Measurements from ENCODE around the gene CACNA1A. TPM values are rescaled to one million over a fixed set of nuclear protein-coding genes. Genes with fewer than 3 reads are reported as not detected.

CACNA1A gene
- total and polyA plus RNA-seq, 2 of the 13 experiments (the other 11 are each of a cell fraction or from before 2014, with no cell fraction given): not detected

DNA sequence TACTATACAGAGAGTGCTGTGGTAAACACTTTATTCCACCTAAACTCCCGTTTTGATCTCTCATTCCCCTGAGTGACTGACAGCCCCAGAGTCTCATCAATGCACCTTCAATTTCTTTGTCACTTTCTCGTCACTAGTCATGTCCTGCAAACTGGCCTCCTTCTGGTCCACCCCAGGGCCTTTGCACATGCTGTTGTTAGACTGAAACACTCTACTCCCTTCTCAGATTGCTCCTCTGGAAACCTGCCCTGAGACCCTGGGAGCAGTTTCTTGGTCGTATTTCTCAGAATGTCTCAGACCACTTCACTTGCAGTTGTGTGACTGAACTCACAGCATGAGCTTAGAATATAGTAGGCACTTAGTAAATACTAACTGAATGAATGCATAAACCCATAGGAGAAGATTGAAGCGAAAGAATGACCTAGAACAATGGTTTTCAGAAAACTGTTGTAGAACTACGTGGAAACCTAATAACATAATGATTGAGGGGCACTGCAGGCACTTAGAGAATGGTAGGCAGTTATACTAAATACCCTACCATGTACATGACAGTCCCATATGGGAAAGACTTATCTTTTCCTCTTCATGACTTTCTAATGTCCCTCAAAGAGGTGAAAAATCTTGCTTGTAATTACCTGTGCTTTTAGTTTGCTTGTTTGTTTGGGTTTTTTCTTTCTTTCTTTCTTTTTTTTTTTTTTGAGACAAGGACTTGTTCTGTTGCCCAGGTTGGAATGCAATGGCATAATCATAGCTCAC lies 211.3 kb downstream of the CACNA1A start:
- in situ Hi-C loops (cut with HindIII; ENCODE audit: extremely low pct_ligation_motif_present, low pct_unique_long_range_greater_than_20kb): no loop called here
- Histone ChIP-seq H3K36me3 (replicated peaks in 1 of 2; ENCODE audit: control insufficient read depth in 1 of 2, insufficient read depth in 2 of 2, low read length in 2 of 2) (no peaks in the 10 kb centered on the region), H3K9me3 (ENCODE audit: low read length) (no peaks in the 10 kb centered on the region), H4K20me1 (ENCODE audit: insufficient read depth, low read length) (no peaks in the 10 kb centered on the region), H3K9ac (ENCODE audit: insufficient read depth, low read depth, low read length) (no peak overlapping the region), H3K4me1 (ENCODE audit: insufficient read depth, low read length) (no peaks in the 10 kb centered on the region), H3K27ac (ENCODE audit: extremely low read length, insufficient read depth, low read length) (no peak overlapping the region), H2AFZ (ENCODE audit: low read length) (no peak overlapping the region), H3K4me2 (ENCODE audit: low read depth, low read length) (no peak overlapping the region), H3K4me3 (replicated peaks in 1 of 3; ENCODE audit: insufficient read depth in 1 of 3, low read depth in 2 of 3, low read length in 3 of 3) (no peak overlapping the region), H3K27me3 (ENCODE audit: control insufficient read depth in 1 of 2, insufficient read depth in 2 of 2, low read length in 2 of 2) (peaks cover 2 to 13% of the 10 kb centered on the region in 2 experiments; a peak in 4 of 5 replicates), H3K79me2 (ENCODE audit: insufficient read depth, low read length) (no peaks in the 10 kb centered on the region)
- DNase-seq (ENCODE audit: low spot score) (no peak), ATAC-seq (no peak), FAIRE-seq (no peak)
- ChIA-PET POLR2A (no interaction called here), CTCF (ENCODE audit: low intra/inter-chr PET ratio, low total read pairs) (no interaction called here)
- 11% methylated on average over 5 of the region's 5 CpGs for WGBS (ENCODE audit: low lambda C conversion rate)
- TF ChIP-seq ZNF660 (CRISPR knock-in tag; IDR thresholded peaks at IDR 0.05; ENCODE audit: borderline replicate concordance, low read depth) (no peak), RAD51 (IDR thresholded peaks at IDR 0.05; ENCODE audit: borderline replicate concordance) (no peak), NRL (CRISPR knock-in tag; IDR thresholded peaks at IDR 0.05; ENCODE audit: borderline replicate concordance) (no peak), ZIK1 (CRISPR knock-in tag; IDR thresholded peaks at IDR 0.05; ENCODE audit: borderline replicate concordance, low read depth) (no peak), KDM6A (CRISPR knock-in tag; IDR thresholded peaks at IDR 0.05; ENCODE audit: low read depth) (no peak), HDAC2 (CRISPR knock-in tag; IDR thresholded peaks at IDR 0.05) (no peak), ZNF878 (CRISPR knock-in tag; IDR thresholded peaks at IDR 0.05) (no peak), NAIF1 (CRISPR knock-in tag; IDR thresholded peaks at IDR 0.05; ENCODE audit: borderline replicate concordance) (no peak), XRCC5 (optimal IDR thresholded peaks at IDR 0.05; ENCODE audit: low read length) (no peak), ZC3H13 (CRISPR knock-in tag; IDR thresholded peaks at IDR 0.05) (no peak)
- TF ChIP-seq, protein P1, sequence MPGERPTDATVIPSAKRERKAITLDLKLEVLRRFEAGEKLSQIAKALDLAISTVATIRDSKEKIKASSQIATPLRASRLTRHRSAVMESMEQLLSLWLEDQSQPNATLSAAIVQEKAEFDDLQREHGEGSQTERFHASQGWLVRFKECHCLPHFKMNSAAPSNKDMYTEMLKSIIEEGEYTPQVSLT (CRISPR knock-in tag; IDR thresholded peaks at IDR 0.05; ENCODE audit: borderline replicate concordance, low read depth): no peak
- TF ChIP-seq, protein P2, sequence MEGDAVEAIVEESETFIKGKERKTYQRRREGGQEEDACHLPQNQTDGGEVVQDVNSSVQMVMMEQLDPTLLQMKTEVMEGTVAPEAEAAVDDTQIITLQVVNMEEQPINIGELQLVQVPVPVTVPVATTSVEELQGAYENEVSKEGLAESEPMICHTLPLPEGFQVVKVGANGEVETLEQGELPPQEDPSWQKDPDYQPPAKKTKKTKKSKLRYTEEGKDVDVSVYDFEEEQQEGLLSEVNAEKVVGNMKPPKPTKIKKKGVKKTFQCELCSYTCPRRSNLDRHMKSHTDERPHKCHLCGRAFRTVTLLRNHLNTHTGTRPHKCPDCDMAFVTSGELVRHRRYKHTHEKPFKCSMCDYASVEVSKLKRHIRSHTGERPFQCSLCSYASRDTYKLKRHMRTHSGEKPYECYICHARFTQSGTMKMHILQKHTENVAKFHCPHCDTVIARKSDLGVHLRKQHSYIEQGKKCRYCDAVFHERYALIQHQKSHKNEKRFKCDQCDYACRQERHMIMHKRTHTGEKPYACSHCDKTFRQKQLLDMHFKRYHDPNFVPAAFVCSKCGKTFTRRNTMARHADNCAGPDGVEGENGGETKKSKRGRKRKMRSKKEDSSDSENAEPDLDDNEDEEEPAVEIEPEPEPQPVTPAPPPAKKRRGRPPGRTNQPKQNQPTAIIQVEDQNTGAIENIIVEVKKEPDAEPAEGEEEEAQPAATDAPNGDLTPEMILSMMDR (CRISPR knock-in tag; IDR thresholded peaks at IDR 0.05): no peak
- intact Hi-C loops (cut with micrococcal nuclease; ENCODE audit: unreplicated experiment): no loop called here
- no TSS peak for BruUV-seq (replicated peaks)

Data from HepG2 (cell line).